ENCODE measurements around the gene FOXP1.
A peak's percentile ranks its signal among the peaks of the same experiment; 100 is the strongest.

The FOXP1 gene

GRCh38 chr3:70985572-70985971 lies 598.0 kb downstream of the FOXP1 start:
- Histone ChIP-seq H3F3A (ENCODE audit: insufficient read depth, low read length) (no peaks in the 10 kb centered on the region), H3K27me3 (ENCODE audit: insufficient read depth, low read length) (no peaks in the 10 kb centered on the region), H3K9ac (ENCODE audit: low read length) (no peak overlapping the region), H3K4me2 (ENCODE audit: low read length) (no peak overlapping the region), H3K36me3 (ENCODE audit: insufficient read depth, low read length) (peaks cover 79% of the 10 kb centered on the region), H4K20me1 (ENCODE audit: insufficient read depth, low read length) (no peaks in the 10 kb centered on the region), H3K4me3 (ENCODE audit: low read depth, low read length, poor library complexity, severe bottlenecking) (no peak overlapping the region), H2AFZ (ENCODE audit: low read length) (no peak overlapping the region), H3K9me3 (ENCODE audit: low read length) (no peaks in the 10 kb centered on the region), H3K27ac (ENCODE audit: low read depth, low read length, poor library complexity, severe bottlenecking) (no peak overlapping the region), H3K4me1 (ENCODE audit: insufficient read depth, low read length, severe bottlenecking) (peaks cover 12% of the 10 kb centered on the region), H3K79me2 (ENCODE audit: insufficient read depth, low read length) (no peaks in the 10 kb centered on the region; the same call in 1 of the 2 replicates), H3K9me2 (ENCODE audit: low read depth, low read length) (no peaks in the 10 kb centered on the region)
- TF ChIP-seq EZH2 (IDR thresholded peaks at IDR 0.05; ENCODE audit: borderline replicate concordance, low read length): no peak
- no peak for TF ChIP-seq CTCF (IDR thresholded peaks at IDR 0.05; ENCODE audit: low read length)

GRCh38 chr3:70984776-70985482 lies 598.6 kb downstream of the FOXP1 start:
- no peak for TF ChIP-seq CTCF (IDR thresholded peaks at IDR 0.05; ENCODE audit: low read length)
- TF ChIP-seq EZH2 (IDR thresholded peaks at IDR 0.05; ENCODE audit: borderline replicate concordance, low read length): no peak
- H3K9me3 ChIP-seq (ENCODE audit: low read length): no peaks in the 10 kb centered on the region
- H3K27ac ChIP-seq (ENCODE audit: low read depth, low read length, poor library complexity, severe bottlenecking): no peak overlapping the region
- no peaks in the 10 kb centered on the region; the same call in 1 of the 2 replicates for H3K79me2 ChIP-seq (ENCODE audit: insufficient read depth, low read length)
- no peaks in the 10 kb centered on the region for H3F3A ChIP-seq (ENCODE audit: insufficient read depth, low read length)
- no peak overlapping the region for H3K9ac ChIP-seq (ENCODE audit: low read length)
- no peak overlapping the region for H3K4me2 ChIP-seq (ENCODE audit: low read length)
- peaks cover 79% of the 10 kb centered on the region for H3K36me3 ChIP-seq (ENCODE audit: insufficient read depth, low read length)
- no peaks in the 10 kb centered on the region for H3K27me3 ChIP-seq (ENCODE audit: insufficient read depth, low read length)
- no peaks in the 10 kb centered on the region for H3K9me2 ChIP-seq (ENCODE audit: low read depth, low read length)
- H2AFZ ChIP-seq (ENCODE audit: low read length): no peak overlapping the region
- H3K4me1 ChIP-seq (ENCODE audit: insufficient read depth, low read length, severe bottlenecking): peaks cover 12% of the 10 kb centered on the region
- no peaks in the 10 kb centered on the region for H4K20me1 ChIP-seq (ENCODE audit: insufficient read depth, low read length)
- no peak overlapping the region for H3K4me3 ChIP-seq (ENCODE audit: low read depth, low read length, poor library complexity, severe bottlenecking)

GRCh38 chr3:70982700-70983140 lies 600.8 kb downstream of the FOXP1 start:
- Histone ChIP-seq H3K9me2 (ENCODE audit: low read depth, low read length) (no peaks in the 10 kb centered on the region), H2AFZ (ENCODE audit: low read length) (no peak overlapping the region), H3K79me2 (ENCODE audit: insufficient read depth, low read length) (no peaks in the 10 kb centered on the region), H3K36me3 (ENCODE audit: insufficient read depth, low read length) (peaks cover 78% of the 10 kb centered on the region), H3K4me2 (ENCODE audit: low read length) (no peak overlapping the region; the same call in 1 of the 2 replicates), H3K9me3 (ENCODE audit: low read length) (no peaks in the 10 kb centered on the region), H4K20me1 (ENCODE audit: insufficient read depth, low read length) (no peaks in the 10 kb centered on the region), H3K27me3 (ENCODE audit: insufficient read depth, low read length) (no peaks in the 10 kb centered on the region), H3K27ac (ENCODE audit: low read depth, low read length, poor library complexity, severe bottlenecking) (peak overlapping the region; percentile 58), H3K4me1 (ENCODE audit: insufficient read depth, low read length, severe bottlenecking) (peaks cover 12% of the 10 kb centered on the region), H3F3A (ENCODE audit: insufficient read depth, low read length) (no peaks in the 10 kb centered on the region), H3K9ac (ENCODE audit: low read length) (no peak overlapping the region), H3K4me3 (ENCODE audit: low read depth, low read length, poor library complexity, severe bottlenecking) (no peak overlapping the region)
- TF ChIP-seq EZH2 (IDR thresholded peaks at IDR 0.05; ENCODE audit: borderline replicate concordance, low read length) (no peak), CTCF (IDR thresholded peaks at IDR 0.05; ENCODE audit: low read length) (no peak)
